ENCODE results near the gene FKBP6.

FKBP6 gene

GRCh38 chr7:73345951-73346350, 18.0 kb downstream of the FKBP6 start:
- Histone ChIP-seq H3K9me3 (ENCODE audit: insufficient read depth, low read length) (no peaks in the 10 kb centered on the region), H2AFZ (ENCODE audit: low read depth, low read length) (no peak overlapping the region), H3K4me1 (ENCODE audit: low read length) (no peaks in the 10 kb centered on the region), H3K9ac (ENCODE audit: low read length) (no peak overlapping the region), H3K27ac (ENCODE audit: low read length) (no peak overlapping the region), H4K20me1 (ENCODE audit: insufficient read depth, low read length) (no peaks in the 10 kb centered on the region), H3K36me3 (replicated peaks; ENCODE audit: low read depth, low read length) (no peaks in the 10 kb centered on the region), H3K27me3 (ENCODE audit: low read depth, low read length) (no peaks in the 10 kb centered on the region), H3K4me3 (ENCODE audit: low read length) (no peak overlapping the region), H3K4me2 (ENCODE audit: low read length) (no peak overlapping the region), H3K79me2 (ENCODE audit: low read length) (no peaks in the 10 kb centered on the region)
- no peak for TF ChIP-seq EZH2phosphoT487 (IDR thresholded peaks at IDR 0.05; ENCODE audit: low read depth)
- TF ChIP-seq CTCF (IDR thresholded peaks at IDR 0.05; ENCODE audit: low read depth, low read length) = no peak

- H3K4me3 ChIP-seq (ENCODE audit: low read length) = no peak overlapping the region
- no peaks in the 10 kb centered on the region for H3K9me3 ChIP-seq (ENCODE audit: insufficient read depth, low read length)
- no peaks in the 10 kb centered on the region for H3K27me3 ChIP-seq (ENCODE audit: low read depth, low read length)
- no peaks in the 10 kb centered on the region for H4K20me1 ChIP-seq (ENCODE audit: insufficient read depth, low read length)
- H3K27ac ChIP-seq (ENCODE audit: low read length) = no peak overlapping the region
- no peak overlapping the region for H3K9ac ChIP-seq (ENCODE audit: low read length)
- H3K4me2 ChIP-seq (ENCODE audit: low read length) = no peak overlapping the region
- H3K79me2 ChIP-seq (ENCODE audit: low read length) = no peaks in the 10 kb centered on the region
- H3K4me1 ChIP-seq (ENCODE audit: low read length) = no peaks in the 10 kb centered on the region
- H2AFZ ChIP-seq (ENCODE audit: low read depth, low read length) = no peak overlapping the region
- H3K36me3 ChIP-seq (replicated peaks; ENCODE audit: low read depth, low read length) = no peaks in the 10 kb centered on the region
- TF ChIP-seq EZH2phosphoT487 (IDR thresholded peaks at IDR 0.05; ENCODE audit: low read depth) = no peak
- no peak for TF ChIP-seq CTCF (IDR thresholded peaks at IDR 0.05; ENCODE audit: low read depth, low read length)
These were observed 21.8 kb downstream of the FKBP6 start for GRCh38 chr7:73349763-73350162.

GRCh38 chr7:73350306-73351068, 22.5 kb downstream of the FKBP6 start:
- H3K36me3 ChIP-seq (replicated peaks; ENCODE audit: low read depth, low read length) = no peaks in the 10 kb centered on the region
- no peak for TF ChIP-seq CTCF (IDR thresholded peaks at IDR 0.05; ENCODE audit: low read depth, low read length)
- TF ChIP-seq EZH2phosphoT487 (IDR thresholded peaks at IDR 0.05; ENCODE audit: low read depth) = no peak
- no peaks in the 10 kb centered on the region for H4K20me1 ChIP-seq (ENCODE audit: insufficient read depth, low read length)
- no peaks in the 10 kb centered on the region for H3K9me3 ChIP-seq (ENCODE audit: insufficient read depth, low read length)
- no peaks in the 10 kb centered on the region for H3K4me1 ChIP-seq (ENCODE audit: low read length)
- no peak overlapping the region for H3K9ac ChIP-seq (ENCODE audit: low read length)
- H3K4me2 ChIP-seq (ENCODE audit: low read length) = no peak overlapping the region
- no peak overlapping the region for H3K27ac ChIP-seq (ENCODE audit: low read length)
- no peak overlapping the region for H2AFZ ChIP-seq (ENCODE audit: low read depth, low read length)
- H3K4me3 ChIP-seq (ENCODE audit: low read length) = no peak overlapping the region
- no peaks in the 10 kb centered on the region for H3K27me3 ChIP-seq (ENCODE audit: low read depth, low read length)
- H3K79me2 ChIP-seq (ENCODE audit: low read length) = no peaks in the 10 kb centered on the region

- TF ChIP-seq CTCF (IDR thresholded peaks at IDR 0.05; ENCODE audit: low read depth, low read length) (no peak), EZH2phosphoT487 (IDR thresholded peaks at IDR 0.05; ENCODE audit: low read depth) (no peak)
These were observed 23.6 kb downstream of the FKBP6 start for GRCh38 chr7:73351447-73352167.

More at GRCh38 chr7:73351447-73352167, 23.6 kb downstream of the FKBP6 start:
- H3K4me2 ChIP-seq (ENCODE audit: low read length) = no peak overlapping the region
- H3K4me1 ChIP-seq (ENCODE audit: low read length) = no peaks in the 10 kb centered on the region
- no peaks in the 10 kb centered on the region for H3K9me3 ChIP-seq (ENCODE audit: insufficient read depth, low read length)
- H4K20me1 ChIP-seq (ENCODE audit: insufficient read depth, low read length) = no peaks in the 10 kb centered on the region
- H2AFZ ChIP-seq (ENCODE audit: low read depth, low read length) = no peak overlapping the region
- H3K36me3 ChIP-seq (replicated peaks; ENCODE audit: low read depth, low read length) = no peaks in the 10 kb centered on the region
- no peak overlapping the region for H3K9ac ChIP-seq (ENCODE audit: low read length)
- H3K79me2 ChIP-seq (ENCODE audit: low read length) = no peaks in the 10 kb centered on the region
- H3K27ac ChIP-seq (ENCODE audit: low read length) = no peak overlapping the region
- no peaks in the 10 kb centered on the region for H3K27me3 ChIP-seq (ENCODE audit: low read depth, low read length)
- H3K4me3 ChIP-seq (ENCODE audit: low read length) = no peak overlapping the region
